ENCODE measurements around the gene GEMIN8. TPM values are rescaled to one million over a fixed set of nuclear protein-coding genes. Genes with fewer than 3 reads are reported as not detected.

Gene GEMIN8
- polyA plus RNA-seq, 4 donors, result 3.5 to 18.0 (median 10.5) TPM

- no peak for FAIRE-seq
Observed at GRCh38 chrX:14027511-14028019, 2.1 kb downstream of the GEMIN8 start.

GRCh38 chrX:14027036-14027435 is 2.7 kb downstream of the GEMIN8 start:
- no peaks in the 10 kb centered on the region for H3K4me1 ChIP-seq (ENCODE audit: control insufficient read depth in 3 of 3, insufficient read depth in 2 of 3, low read depth in 1 of 3, low read length in 2 of 3)
- H3K4me3 ChIP-seq (ENCODE audit: low read depth in 1 of 3, low read length in 3 of 3), result no peak overlapping the region
- H3K9me3 ChIP-seq (ENCODE audit: control insufficient read depth in 2 of 2, insufficient read depth in 1 of 2, low read depth in 1 of 2, low read length in 1 of 2), result peaks cover 0 to 2% of the 10 kb centered on the region in 2 donors
- no peaks in the 10 kb centered on the region for H3K27me3 ChIP-seq (ENCODE audit: control insufficient read depth in 3 of 3, insufficient read depth in 3 of 3, low read length in 3 of 3)
- 81 to 93% (median 85%) methylated on average over 1 of the region's 1 CpG for WGBS, 3 donors
- H3K27ac ChIP-seq (ENCODE audit: low read depth in 1 of 3, low read length in 2 of 3), result peak overlapping the region in 1 of 3 donors; percentile 44
- FAIRE-seq, result no peak
- no peak for DNase-seq
- no peaks in the 10 kb centered on the region for H3K36me3 ChIP-seq (ENCODE audit: control insufficient read depth in 3 of 3, insufficient read depth in 2 of 3, low read depth in 1 of 3, low read length in 3 of 3)

More at GRCh38 chrX:14027511-14028019, 2.1 kb downstream of the GEMIN8 start:
- H3K36me3 ChIP-seq (ENCODE audit: control insufficient read depth in 3 of 3, insufficient read depth in 2 of 3, low read depth in 1 of 3, low read length in 3 of 3), result no peaks in the 10 kb centered on the region
- H3K4me1 ChIP-seq (ENCODE audit: control insufficient read depth in 3 of 3, insufficient read depth in 2 of 3, low read depth in 1 of 3, low read length in 2 of 3), result no peaks in the 10 kb centered on the region
- no peaks in the 10 kb centered on the region for H3K9me3 ChIP-seq (ENCODE audit: control insufficient read depth in 2 of 2, insufficient read depth in 1 of 2, low read depth in 1 of 2, low read length in 1 of 2)
- no peak overlapping the region for H3K27ac ChIP-seq (ENCODE audit: low read depth in 1 of 3, low read length in 2 of 3)
- no peak for DNase-seq
- no peak overlapping the region for H3K4me3 ChIP-seq (ENCODE audit: low read depth in 1 of 3, low read length in 3 of 3)
- H3K27me3 ChIP-seq (ENCODE audit: control insufficient read depth in 3 of 3, insufficient read depth in 3 of 3, low read length in 3 of 3), result no peaks in the 10 kb centered on the region

GRCh38 chrX:14026121-14026520 is 3.6 kb downstream of the GEMIN8 start:
- H3K4me3 ChIP-seq (ENCODE audit: low read depth in 1 of 3, low read length in 3 of 3), result no peak overlapping the region
- H3K27ac ChIP-seq (ENCODE audit: low read depth in 1 of 3, low read length in 2 of 3), result no peak overlapping the region
- FAIRE-seq (no peak), DNase-seq (no peak)
- WGBS, 3 donors, result 62 to 81% (median 65%) methylated on average over 7 of the region's 7 CpGs
- no peaks in the 10 kb centered on the region for H3K36me3 ChIP-seq (ENCODE audit: control insufficient read depth in 3 of 3, insufficient read depth in 2 of 3, low read depth in 1 of 3, low read length in 3 of 3)
- peaks cover 0 to 3% of the 10 kb centered on the region in 2 donors for H3K9me3 ChIP-seq (ENCODE audit: control insufficient read depth in 2 of 2, insufficient read depth in 1 of 2, low read depth in 1 of 2, low read length in 1 of 2)
- H3K4me1 ChIP-seq (ENCODE audit: control insufficient read depth in 3 of 3, insufficient read depth in 2 of 3, low read depth in 1 of 3, low read length in 2 of 3), result no peaks in the 10 kb centered on the region
- H3K27me3 ChIP-seq (ENCODE audit: control insufficient read depth in 3 of 3, insufficient read depth in 3 of 3, low read length in 3 of 3), result no peaks in the 10 kb centered on the region

- no peaks in the 10 kb centered on the region for H3K36me3 ChIP-seq (ENCODE audit: control insufficient read depth in 3 of 3, insufficient read depth in 2 of 3, low read depth in 1 of 3, low read length in 3 of 3)
- H3K4me3 ChIP-seq (ENCODE audit: low read depth in 1 of 3, low read length in 3 of 3), result no peak overlapping the region
- H3K9me3 ChIP-seq (ENCODE audit: control insufficient read depth in 2 of 2, insufficient read depth in 1 of 2, low read depth in 1 of 2, low read length in 1 of 2), result peaks cover 0 to 3% of the 10 kb centered on the region in 2 donors
- H3K27me3 ChIP-seq (ENCODE audit: control insufficient read depth in 3 of 3, insufficient read depth in 3 of 3, low read length in 3 of 3), result no peaks in the 10 kb centered on the region
- no peaks in the 10 kb centered on the region for H3K4me1 ChIP-seq (ENCODE audit: control insufficient read depth in 3 of 3, insufficient read depth in 2 of 3, low read depth in 1 of 3, low read length in 2 of 3)
- no peak for FAIRE-seq
- H3K27ac ChIP-seq (ENCODE audit: low read depth in 1 of 3, low read length in 2 of 3), result no peak overlapping the region
- no peak for DNase-seq
Observed at GRCh38 chrX:14022019-14022418, 7.7 kb downstream of the GEMIN8 start.

GRCh38 chrX:14017399-14017798 is 12.3 kb downstream of the GEMIN8 start:
- peaks cover 0 to 4% (median 0%) of the 10 kb centered on the region in 3 donors for H3K36me3 ChIP-seq (ENCODE audit: control insufficient read depth in 3 of 3, insufficient read depth in 2 of 3, low read depth in 1 of 3, low read length in 3 of 3)
- DNase-seq (peak in 1 of 2 donors; percentile 9), FAIRE-seq (no peak)
- H3K4me3 ChIP-seq (ENCODE audit: low read depth in 1 of 3, low read length in 3 of 3), result no peak overlapping the region
- peaks cover 0 to 3% of the 10 kb centered on the region in 2 donors for H3K9me3 ChIP-seq (ENCODE audit: control insufficient read depth in 2 of 2, insufficient read depth in 1 of 2, low read depth in 1 of 2, low read length in 1 of 2)
- H3K27ac ChIP-seq (ENCODE audit: low read depth in 1 of 3, low read length in 2 of 3), result no peak overlapping the region
- H3K27me3 ChIP-seq (ENCODE audit: control insufficient read depth in 3 of 3, insufficient read depth in 3 of 3, low read length in 3 of 3), result no peaks in the 10 kb centered on the region
- H3K4me1 ChIP-seq (ENCODE audit: control insufficient read depth in 3 of 3, insufficient read depth in 2 of 3, low read depth in 1 of 3, low read length in 2 of 3), result no peaks in the 10 kb centered on the region
- 54 to 83% (median 73%) methylated on average over 3 of the region's 3 CpGs for WGBS, 3 donors

GRCh38 chrX:14015941-14016340 is 13.8 kb downstream of the GEMIN8 start:
- no peak overlapping the region for H3K4me3 ChIP-seq (ENCODE audit: low read depth in 1 of 3, low read length in 3 of 3)
- H3K27ac ChIP-seq (ENCODE audit: low read depth in 1 of 3, low read length in 2 of 3), result no peak overlapping the region
- no peaks in the 10 kb centered on the region for H3K9me3 ChIP-seq (ENCODE audit: control insufficient read depth in 2 of 2, insufficient read depth in 1 of 2, low read depth in 1 of 2, low read length in 1 of 2)
- FAIRE-seq, result no peak
- no peak for DNase-seq
- 80 to 85% (median 83%) methylated on average over 4 of the region's 4 CpGs for WGBS, 3 donors
- H3K36me3 ChIP-seq (ENCODE audit: control insufficient read depth in 3 of 3, insufficient read depth in 2 of 3, low read depth in 1 of 3, low read length in 3 of 3), result peaks cover 0 to 4% (median 0%) of the 10 kb centered on the region in 3 donors
- H3K27me3 ChIP-seq (ENCODE audit: control insufficient read depth in 3 of 3, insufficient read depth in 3 of 3, low read length in 3 of 3), result no peaks in the 10 kb centered on the region
- no peaks in the 10 kb centered on the region for H3K4me1 ChIP-seq (ENCODE audit: control insufficient read depth in 3 of 3, insufficient read depth in 2 of 3, low read depth in 1 of 3, low read length in 2 of 3)

GRCh38 chrX:14015294-14015693 is 14.4 kb downstream of the GEMIN8 start:
- Histone ChIP-seq H3K27me3 (ENCODE audit: control insufficient read depth in 3 of 3, insufficient read depth in 3 of 3, low read length in 3 of 3) (no peaks in the 10 kb centered on the region), H3K27ac (ENCODE audit: low read depth in 1 of 3, low read length in 2 of 3) (no peak overlapping the region), H3K4me1 (ENCODE audit: control insufficient read depth in 3 of 3, insufficient read depth in 2 of 3, low read depth in 1 of 3, low read length in 2 of 3) (no peaks in the 10 kb centered on the region), H3K36me3 (ENCODE audit: control insufficient read depth in 3 of 3, insufficient read depth in 2 of 3, low read depth in 1 of 3, low read length in 3 of 3) (peaks cover 0 to 4% (median 0%) of the 10 kb centered on the region in 3 donors), H3K4me3 (ENCODE audit: low read depth in 1 of 3, low read length in 3 of 3) (no peak overlapping the region), H3K9me3 (ENCODE audit: control insufficient read depth in 2 of 2, insufficient read depth in 1 of 2, low read depth in 1 of 2, low read length in 1 of 2) (no peaks in the 10 kb centered on the region)
- 89 to 100% (median 89%) methylated on average over 2 of the region's 2 CpGs for WGBS, 3 donors
- FAIRE-seq (no peak), DNase-seq (no peak)

GRCh38 chrX:14014526-14014925 is 15.2 kb downstream of the GEMIN8 start:
- no peak for FAIRE-seq
- DNase-seq, result no peak
- Histone ChIP-seq H3K27me3 (ENCODE audit: control insufficient read depth in 3 of 3, insufficient read depth in 3 of 3, low read length in 3 of 3) (no peaks in the 10 kb centered on the region), H3K9me3 (ENCODE audit: control insufficient read depth in 2 of 2, insufficient read depth in 1 of 2, low read depth in 1 of 2, low read length in 1 of 2) (no peaks in the 10 kb centered on the region), H3K4me3 (ENCODE audit: low read depth in 1 of 3, low read length in 3 of 3) (no peak overlapping the region), H3K27ac (ENCODE audit: low read depth in 1 of 3, low read length in 2 of 3) (no peak overlapping the region), H3K36me3 (ENCODE audit: control insufficient read depth in 3 of 3, insufficient read depth in 2 of 3, low read depth in 1 of 3, low read length in 3 of 3) (peaks cover 0 to 4% (median 0%) of the 10 kb centered on the region in 3 donors), H3K4me1 (ENCODE audit: control insufficient read depth in 3 of 3, insufficient read depth in 2 of 3, low read depth in 1 of 3, low read length in 2 of 3) (no peaks in the 10 kb centered on the region)
- 72 to 79% (median 77%) methylated on average over 4 of the region's 4 CpGs for WGBS, 3 donors

GRCh38 chrX:14013054-14013453 is 16.6 kb downstream of the GEMIN8 start:
- DNase-seq (no peak), FAIRE-seq (no peak)
- Histone ChIP-seq H3K27ac (ENCODE audit: low read depth in 1 of 3, low read length in 2 of 3) (no peak overlapping the region), H3K36me3 (ENCODE audit: control insufficient read depth in 3 of 3, insufficient read depth in 2 of 3, low read depth in 1 of 3, low read length in 3 of 3) (peaks cover 0 to 14% (median 2%) of the 10 kb centered on the region in 3 donors), H3K27me3 (ENCODE audit: control insufficient read depth in 3 of 3, insufficient read depth in 3 of 3, low read length in 3 of 3) (no peaks in the 10 kb centered on the region), H3K4me1 (ENCODE audit: control insufficient read depth in 3 of 3, insufficient read depth in 2 of 3, low read depth in 1 of 3, low read length in 2 of 3) (no peaks in the 10 kb centered on the region), H3K9me3 (ENCODE audit: control insufficient read depth in 2 of 2, insufficient read depth in 1 of 2, low read depth in 1 of 2, low read length in 1 of 2) (no peaks in the 10 kb centered on the region), H3K4me3 (ENCODE audit: low read depth in 1 of 3, low read length in 3 of 3) (no peak overlapping the region)
- WGBS, 3 donors, result 87 to 94% (median 88%) methylated on average over 4 of the region's 4 CpGs
